Stimulated activated naive CD8-positive, alpha-beta T cell treated with anti-CD3 and anti-CD28 coated beads, Interleukin-15, Interleukin-2, amounts not matched to agents 100 ng/mL and 50 ng/mL, for 24 hours (primary cell): ENCODE measurements around the gene CES5A.
"Not testable (repeated sequence)": the region's sequence is repeated elsewhere in the genome, so short reads cannot be mapped to it uniquely, and the experiment has no call there.

Experiments used
- H3K27ac Mint-ChIP-seq: one replicate; pipeline ENCODE4 v1.8.0; 2021; ENCODE audit warnings: mild to moderate bottlenecking, mixed read lengths
- H3K27me3 Mint-ChIP-seq: one replicate; pipeline ENCODE4 v1.8.0; 2021; ENCODE audit warnings: mixed read lengths
- H3K36me3 Mint-ChIP-seq: one replicate; pipeline ENCODE4 v1.8.0; 2021; ENCODE audit warnings: low read depth, mixed read lengths
- H3K4me1 Mint-ChIP-seq: one replicate; pipeline ENCODE4 v1.8.0; 2021; ENCODE audit warnings: low read depth, mixed read lengths
- H3K4me3 Mint-ChIP-seq: one replicate; pipeline ENCODE4 v1.8.0; 2021; ENCODE audit warnings: mild to moderate bottlenecking, mixed read lengths
- H3K9me3 Mint-ChIP-seq: one replicate; pipeline ENCODE4 v1.8.0; 2021; ENCODE audit warnings: mixed read lengths

Gene CES5A

DNA sequence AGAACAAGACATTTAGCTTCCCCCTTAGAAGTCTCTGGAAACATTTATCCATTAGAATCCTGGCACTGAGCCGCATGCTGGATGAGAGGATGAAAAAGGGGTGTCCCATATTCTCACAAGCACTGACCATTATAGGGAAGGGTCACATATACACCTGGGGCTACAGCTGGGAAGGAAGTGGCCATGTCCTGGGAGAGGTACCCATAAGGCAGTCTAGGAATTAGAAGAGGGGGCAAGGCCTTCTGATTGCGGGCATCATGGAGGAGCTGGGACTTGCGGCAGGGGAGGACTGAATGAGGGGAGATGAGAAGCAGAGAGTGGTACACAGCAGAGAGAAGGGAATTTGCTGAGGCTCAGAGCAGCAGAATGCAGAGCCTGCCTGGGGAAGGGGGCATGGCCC is 45.9 kb downstream of the CES5A start:
- H3K36me3 Mint-ChIP-seq, H3K4me3 Mint-ChIP-seq, H3K9me3 Mint-ChIP-seq, H3K4me1 Mint-ChIP-seq, H3K27ac Mint-ChIP-seq: not testable (repeated sequence)
- H3K27me3 Mint-ChIP-seq, result peaks cover 16% of the 10 kb centered on the region

DNA sequence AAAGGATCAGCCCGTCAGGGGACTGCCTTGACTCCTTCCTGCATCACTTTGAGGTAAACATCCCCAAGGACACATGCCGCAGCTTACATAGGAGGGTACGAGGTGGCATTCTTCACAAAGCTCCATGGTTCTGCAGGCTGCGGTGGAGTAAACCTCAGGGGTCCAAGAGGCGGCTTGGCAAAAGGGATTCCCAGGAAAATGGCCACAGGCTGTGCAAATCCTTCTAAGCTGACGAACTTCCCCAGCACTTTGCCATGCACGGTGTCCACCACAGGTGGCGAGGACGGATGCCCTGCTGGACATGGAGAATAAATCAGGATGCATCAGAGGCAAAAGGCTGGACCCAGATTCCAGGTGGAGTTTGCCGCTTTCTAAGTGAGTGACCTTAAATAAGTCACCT is 46.5 kb downstream of the CES5A start:
- Mint-ChIP-seq H3K36me3 (no peaks in the 10 kb centered on the region), H3K4me3 (no peak overlapping the region), H3K27ac (no peak overlapping the region), H3K9me3 (no peaks in the 10 kb centered on the region), H3K27me3 (peaks cover 16% of the 10 kb centered on the region), H3K4me1 (no peaks in the 10 kb centered on the region)

DNA sequence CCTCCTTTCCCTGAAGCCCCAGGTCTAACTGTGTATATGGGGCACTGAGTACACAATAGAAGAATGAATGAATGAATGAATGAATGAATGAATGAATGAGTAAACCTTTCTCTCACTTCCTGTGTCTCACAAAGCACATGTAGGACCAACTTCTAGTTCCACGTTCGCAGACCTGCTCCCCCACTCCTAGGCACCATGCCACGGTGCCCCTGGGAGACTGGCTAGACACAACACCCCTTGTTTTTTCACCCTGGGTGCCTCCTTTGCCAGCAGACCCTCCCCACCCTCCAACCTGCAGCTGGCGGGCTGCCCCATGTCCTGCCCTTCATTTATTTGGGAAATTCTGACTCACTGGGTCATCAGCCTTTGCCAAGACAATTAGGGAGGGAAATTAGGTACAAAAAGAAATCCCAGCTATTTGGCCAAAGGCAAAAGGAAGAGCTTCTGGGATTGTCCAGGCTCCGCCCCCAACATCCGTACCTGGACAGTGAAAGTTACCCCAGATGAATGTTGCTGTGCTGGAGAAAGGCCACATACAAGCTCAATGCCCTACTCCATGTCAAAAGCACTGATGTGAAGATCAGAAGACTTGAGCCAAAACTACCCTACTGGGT is 50.0 kb downstream of the CES5A start:
- no peaks in the 10 kb centered on the region for H3K9me3 Mint-ChIP-seq
- H3K27me3 Mint-ChIP-seq, result peaks cover 21% of the 10 kb centered on the region
- H3K4me1 Mint-ChIP-seq, result no peaks in the 10 kb centered on the region
- no peak overlapping the region for H3K4me3 Mint-ChIP-seq
- no peaks in the 10 kb centered on the region for H3K36me3 Mint-ChIP-seq
- H3K27ac Mint-ChIP-seq, result no peak overlapping the region

DNA sequence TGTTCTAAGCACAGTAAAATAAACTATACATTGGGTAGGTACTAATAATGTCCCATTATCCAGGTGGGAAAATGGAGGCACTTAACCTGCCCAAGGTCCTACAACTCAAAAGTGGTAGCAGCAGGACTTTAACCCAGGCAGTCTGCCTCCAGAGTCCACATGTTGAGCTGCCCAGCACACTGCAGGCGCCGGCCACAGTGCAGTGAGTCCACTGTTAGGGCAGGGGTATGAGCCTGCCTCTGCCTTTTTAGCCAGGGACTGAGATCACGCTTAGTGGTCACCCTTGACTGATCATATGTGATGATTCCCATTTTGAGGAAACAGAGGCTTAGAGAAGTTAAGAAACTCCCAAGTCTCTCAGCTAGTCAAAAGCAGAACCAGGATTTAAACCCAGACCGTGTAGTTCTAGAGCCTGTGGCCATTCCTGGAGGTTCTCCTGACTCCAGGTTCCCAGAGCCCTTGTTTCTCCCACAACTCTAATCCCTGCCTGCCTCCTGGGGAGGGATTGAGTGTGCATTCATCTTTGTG is 50.6 kb downstream of the CES5A start:
- Mint-ChIP-seq H3K4me3 (no peak overlapping the region), H3K9me3 (no peaks in the 10 kb centered on the region), H3K27me3 (peaks cover 21% of the 10 kb centered on the region), H3K4me1 (no peaks in the 10 kb centered on the region), H3K27ac (no peak overlapping the region), H3K36me3 (no peaks in the 10 kb centered on the region)

- Mint-ChIP-seq H3K27me3 (peaks cover 29% of the 10 kb centered on the region), H3K4me1 (no peaks in the 10 kb centered on the region), H3K9me3 (no peaks in the 10 kb centered on the region), H3K27ac (no peak overlapping the region), H3K4me3 (no peak overlapping the region), H3K36me3 (no peaks in the 10 kb centered on the region)
These were observed 52.8 kb downstream of the CES5A start for GRCh38 chr16:55822280-55822810.

DNA sequence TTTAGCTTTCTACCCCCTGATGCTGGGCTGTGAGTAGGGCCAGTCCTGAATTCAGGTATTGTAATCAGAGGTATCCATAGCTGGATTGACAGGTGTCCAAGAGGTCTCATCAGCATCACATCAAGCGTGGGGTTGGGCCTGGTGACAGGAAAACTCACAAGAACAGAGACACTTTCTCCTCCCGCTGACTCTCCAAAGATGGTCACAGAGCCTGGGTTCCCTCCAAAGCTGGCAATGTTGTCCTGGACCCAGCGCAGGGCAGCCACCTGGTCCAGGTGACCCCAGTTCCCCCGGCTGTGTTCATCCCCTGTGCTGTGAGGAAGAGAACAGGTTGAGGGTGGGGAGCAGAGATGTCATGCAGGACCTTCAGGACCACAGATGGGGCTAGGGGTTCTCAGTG is 54.0 kb downstream of the CES5A start:
- H3K4me3 Mint-ChIP-seq, result no peak overlapping the region
- peaks cover 27% of the 10 kb centered on the region for H3K27me3 Mint-ChIP-seq
- no peaks in the 10 kb centered on the region for H3K36me3 Mint-ChIP-seq
- H3K4me1 Mint-ChIP-seq, result no peaks in the 10 kb centered on the region
- no peak overlapping the region for H3K27ac Mint-ChIP-seq
- H3K9me3 Mint-ChIP-seq, result no peaks in the 10 kb centered on the region

DNA sequence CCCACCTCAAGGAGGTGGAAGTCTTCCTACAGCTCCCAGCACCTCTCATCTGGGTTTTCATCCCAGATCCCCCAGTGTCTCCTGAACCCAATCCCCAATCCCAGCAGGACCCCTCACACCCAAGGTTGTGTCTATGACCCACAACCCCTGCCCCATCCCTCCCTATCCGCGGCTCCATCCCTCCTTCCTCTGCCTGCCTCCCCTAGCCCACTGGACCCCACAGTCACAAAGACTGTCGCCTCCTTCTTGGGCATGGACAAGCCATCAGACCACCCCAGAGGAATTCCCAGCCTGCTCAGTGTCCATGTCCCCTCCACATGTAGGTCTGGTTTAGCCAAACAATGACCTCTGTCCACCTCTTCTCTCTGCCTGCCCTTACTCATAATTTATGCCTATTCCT is 54.6 kb downstream of the CES5A start:
- no peaks in the 10 kb centered on the region for H3K36me3 Mint-ChIP-seq
- H3K4me1 Mint-ChIP-seq, result no peaks in the 10 kb centered on the region
- peaks cover 25% of the 10 kb centered on the region for H3K27me3 Mint-ChIP-seq
- no peak overlapping the region for H3K4me3 Mint-ChIP-seq
- H3K9me3 Mint-ChIP-seq, result no peaks in the 10 kb centered on the region
- H3K27ac Mint-ChIP-seq, result no peak overlapping the region

DNA sequence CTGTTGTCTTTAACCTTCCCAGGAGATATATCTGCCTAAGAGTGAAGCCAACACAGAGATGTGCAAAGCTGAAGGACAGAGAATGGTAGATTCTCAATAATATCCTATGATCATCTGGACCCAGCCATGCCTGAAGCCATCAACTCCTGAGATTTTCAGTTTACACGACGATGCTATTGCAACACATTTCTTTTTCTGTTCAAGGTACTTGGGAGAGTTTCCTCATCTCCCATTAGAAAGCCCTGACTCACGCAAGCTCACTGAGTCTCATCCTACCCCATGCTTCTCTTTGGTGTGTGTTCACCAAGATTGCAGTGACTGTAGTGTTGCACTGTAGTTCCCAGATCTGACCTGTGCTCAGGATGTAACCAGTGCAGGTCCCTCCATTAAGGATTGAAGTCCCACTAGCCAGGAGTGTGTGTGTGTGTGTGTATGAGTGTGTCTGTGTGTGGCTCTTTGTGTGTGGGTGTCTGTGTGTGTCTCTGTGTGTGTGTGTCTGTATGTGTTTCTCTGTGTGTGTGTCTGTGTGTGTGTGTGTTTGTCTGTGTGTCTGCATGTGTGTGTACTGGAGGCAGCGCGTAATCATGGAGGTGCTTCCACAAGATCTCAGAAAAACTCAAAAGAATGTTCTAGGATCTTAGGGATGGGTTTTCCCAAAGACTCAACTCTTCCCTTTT is 57.8 kb downstream of the CES5A start:
- Mint-ChIP-seq H3K27ac (no peak overlapping the region), H3K27me3 (peaks cover 25% of the 10 kb centered on the region), H3K4me1 (no peaks in the 10 kb centered on the region), H3K9me3 (no peaks in the 10 kb centered on the region), H3K4me3 (no peak overlapping the region), H3K36me3 (no peaks in the 10 kb centered on the region)

GRCh38 chr16:55816222-55816621 is 59.0 kb downstream of the CES5A start:
- H3K4me1 Mint-ChIP-seq, H3K27ac Mint-ChIP-seq, H3K9me3 Mint-ChIP-seq, H3K4me3 Mint-ChIP-seq, H3K36me3 Mint-ChIP-seq: not testable (repeated sequence)
- H3K27me3 Mint-ChIP-seq, result peaks cover 23% of the 10 kb centered on the region

DNA sequence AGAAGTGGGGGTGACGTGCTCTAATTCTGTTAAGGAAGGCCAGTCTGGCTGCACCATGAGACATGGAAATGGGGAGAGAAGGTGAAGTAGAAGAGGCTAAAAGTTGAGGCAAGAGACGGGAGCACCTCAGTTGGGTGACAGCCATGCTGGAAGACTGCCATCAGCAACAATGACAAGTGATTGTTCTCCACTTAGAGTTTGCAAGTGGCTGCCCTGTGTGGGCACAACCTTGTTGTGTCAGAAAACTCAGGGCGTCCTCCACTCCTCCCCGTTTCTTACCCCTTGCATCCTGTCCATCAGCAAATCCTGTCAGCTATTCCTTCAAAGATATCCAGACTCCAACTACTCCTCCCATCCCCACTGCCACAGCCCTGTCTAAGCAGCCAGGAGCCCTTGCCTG is 59.9 kb downstream of the CES5A start:
- Mint-ChIP-seq H3K36me3 (no peaks in the 10 kb centered on the region), H3K4me1 (no peaks in the 10 kb centered on the region), H3K27me3 (peaks cover 28% of the 10 kb centered on the region), H3K27ac (no peak overlapping the region), H3K9me3 (no peaks in the 10 kb centered on the region), H3K4me3 (no peak overlapping the region)

GRCh38 chr16:55814174-55814573 is 61.0 kb downstream of the CES5A start:
- H3K36me3 Mint-ChIP-seq, H3K4me1 Mint-ChIP-seq, H3K9me3 Mint-ChIP-seq, H3K4me3 Mint-ChIP-seq, H3K27ac Mint-ChIP-seq: not testable (repeated sequence)
- H3K27me3 Mint-ChIP-seq, result peaks cover 32% of the 10 kb centered on the region

- not testable (repeated sequence) for H3K27ac Mint-ChIP-seq, H3K36me3 Mint-ChIP-seq, H3K4me3 Mint-ChIP-seq, H3K9me3 Mint-ChIP-seq, H3K4me1 Mint-ChIP-seq
- H3K27me3 Mint-ChIP-seq, result peaks cover 29% of the 10 kb centered on the region
These were observed 61.4 kb downstream of the CES5A start for GRCh38 chr16:55813730-55814129.

- H3K9me3 Mint-ChIP-seq, result no peaks in the 10 kb centered on the region
- peaks cover 28% of the 10 kb centered on the region for H3K27me3 Mint-ChIP-seq
These were observed 62.2 kb downstream of the CES5A start for GRCh38 chr16:55812951-55813350.

DNA sequence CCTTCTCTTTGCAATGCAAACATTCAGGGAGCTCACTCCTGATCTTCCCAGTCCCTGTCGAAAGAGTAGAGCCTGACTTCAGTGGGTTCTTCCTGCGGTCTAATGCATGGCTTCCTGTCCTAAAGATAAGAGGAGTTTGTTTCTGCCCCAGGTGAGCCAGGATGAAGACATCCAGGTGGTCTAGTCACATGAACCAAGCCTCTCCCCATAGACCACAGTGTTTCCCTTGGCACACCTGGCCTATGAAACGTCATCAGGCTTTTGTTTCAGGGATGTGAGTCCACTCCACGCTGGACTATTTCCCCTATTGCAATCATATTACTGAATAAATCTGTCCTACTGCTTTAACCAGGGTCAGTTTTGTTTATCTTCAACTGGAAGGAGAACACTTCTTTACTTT is 63.4 kb downstream of the CES5A start:
- Mint-ChIP-seq H3K4me3 (no peak overlapping the region), H3K36me3 (no peaks in the 10 kb centered on the region), H3K4me1 (no peaks in the 10 kb centered on the region), H3K27me3 (peaks cover 24% of the 10 kb centered on the region), H3K27ac (no peak overlapping the region), H3K9me3 (no peaks in the 10 kb centered on the region)

More at GRCh38 chr16:55812951-55813350, 62.2 kb downstream of the CES5A start:
- no peak overlapping the region for H3K27ac Mint-ChIP-seq
- no peaks in the 10 kb centered on the region for H3K36me3 Mint-ChIP-seq
- no peak overlapping the region for H3K4me3 Mint-ChIP-seq
- H3K4me1 Mint-ChIP-seq, result no peaks in the 10 kb centered on the region

DNA sequence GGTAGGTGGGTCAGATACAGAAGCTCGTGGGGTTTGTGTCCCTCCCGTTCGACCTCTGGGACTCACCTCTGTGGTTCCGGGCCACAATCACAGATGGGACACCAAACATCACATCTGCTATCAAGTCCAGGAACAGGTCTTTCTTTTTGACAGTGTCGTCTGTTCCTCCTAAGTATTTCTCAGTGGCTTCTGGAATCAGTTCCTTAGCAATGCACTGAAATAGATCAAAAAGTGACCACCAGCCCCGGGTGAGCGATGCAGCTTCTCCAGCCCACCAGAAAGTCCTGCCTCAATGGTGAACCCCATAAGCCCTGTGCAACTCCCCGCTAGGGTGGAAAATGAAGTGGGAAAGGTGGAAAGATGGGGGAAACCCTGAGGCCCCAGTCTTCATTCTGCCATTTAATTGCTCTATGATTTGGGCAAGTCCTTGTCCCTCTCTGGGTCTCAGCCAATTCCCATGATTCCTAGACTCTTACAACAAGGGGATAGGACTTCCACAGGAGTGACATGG is 64.7 kb downstream of the CES5A start:
- peaks cover 19% of the 10 kb centered on the region for H3K27me3 Mint-ChIP-seq
- H3K4me3 Mint-ChIP-seq, result no peak overlapping the region
- H3K9me3 Mint-ChIP-seq, result no peaks in the 10 kb centered on the region
- no peak overlapping the region for H3K27ac Mint-ChIP-seq
- H3K36me3 Mint-ChIP-seq, result no peaks in the 10 kb centered on the region
- H3K4me1 Mint-ChIP-seq, result no peaks in the 10 kb centered on the region
